LoVo (cell line): ENCODE data around the gene LLCFC1.

Experiments used
- DNase-seq: peaks from one replicate; pipeline ENCODE4 v3.0.0-alpha.2; 2016; ENCODE audit warnings: low spot score

LLCFC1 gene

DNA sequence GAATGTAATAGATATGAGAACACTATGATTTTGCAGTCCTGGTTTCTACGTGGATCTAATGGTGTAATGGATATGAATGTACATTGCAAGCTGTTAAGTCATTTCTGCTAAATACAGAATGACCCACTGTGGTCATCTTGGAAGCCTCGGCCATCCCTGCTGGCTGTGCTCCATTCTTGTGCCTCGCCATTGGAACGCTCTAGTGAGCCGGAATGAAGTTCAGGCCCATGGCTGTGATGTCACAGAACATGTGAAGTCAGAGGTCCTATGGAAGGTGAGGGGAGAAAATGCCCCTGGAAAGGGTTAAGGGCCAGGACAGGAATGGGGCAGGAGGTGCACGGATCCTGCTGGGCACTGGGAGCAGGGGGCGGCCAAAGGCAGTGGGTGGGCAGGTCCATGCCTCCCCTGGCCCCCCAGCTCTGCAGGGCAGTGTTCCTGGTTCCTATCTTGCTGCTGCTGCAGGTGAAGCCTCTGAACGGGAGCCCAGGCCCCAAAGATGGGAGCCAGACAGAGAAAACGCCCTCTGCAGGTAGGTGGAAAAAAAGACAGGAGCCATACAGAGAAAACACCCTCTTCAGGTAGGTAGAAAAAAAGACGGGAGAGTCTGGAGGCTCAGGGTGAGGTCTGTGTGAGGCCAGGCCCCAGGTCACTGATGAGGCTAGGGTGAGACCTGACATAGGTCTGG, at the start of gene LLCFC1:
LLCFC1 (plus strand) TSS at position 259 of the 685 bp plus-strand sequence; CDS start at position 397, 138 bp downstream.
- no peak for DNase-seq

DNA sequence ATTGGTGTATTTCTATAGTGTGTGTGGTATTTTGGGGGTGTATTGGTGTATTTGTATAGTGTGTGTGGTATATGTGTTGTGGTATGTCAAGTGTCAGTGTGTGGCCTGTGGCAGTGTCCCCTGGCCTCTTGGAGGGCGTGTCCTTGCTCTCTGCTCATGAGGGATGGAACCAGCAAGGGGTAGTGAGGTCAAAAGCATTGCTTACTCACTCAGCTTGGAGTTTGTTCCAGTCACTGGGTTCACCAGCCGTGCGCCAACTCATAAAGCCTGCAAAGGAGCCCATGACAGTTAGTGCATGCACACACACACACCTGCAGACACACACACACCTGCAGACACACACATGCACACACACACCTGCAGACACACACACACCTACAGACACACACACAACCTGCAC, 49.5 kb upstream of the LLCFC1 start:
- DNase-seq, result no peak

DNA sequence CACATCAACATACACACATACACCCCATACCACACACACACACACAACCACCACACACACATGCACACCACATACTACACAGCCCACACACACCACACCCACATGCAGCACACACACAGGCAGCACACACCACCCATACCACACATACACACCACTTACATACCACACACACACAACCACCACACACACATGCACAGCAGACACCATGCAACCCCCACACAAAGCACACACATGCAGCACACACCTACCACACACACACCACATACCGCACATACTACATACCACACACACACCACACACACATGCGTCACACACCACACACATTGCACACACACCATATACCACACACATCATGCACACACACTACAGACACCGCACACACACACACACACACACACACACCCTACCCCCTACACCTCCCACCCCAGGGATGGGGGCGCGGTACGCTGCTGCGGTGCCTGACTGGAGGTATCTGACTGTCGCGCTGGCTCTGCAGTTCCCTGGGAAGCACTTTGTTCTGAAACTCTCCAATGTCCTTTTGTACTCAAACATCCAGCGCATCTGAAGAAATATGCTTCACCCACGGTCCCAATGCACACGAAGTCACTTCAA, 48.3 kb upstream of the LLCFC1 start:
- DNase-seq, result no peak

DNA sequence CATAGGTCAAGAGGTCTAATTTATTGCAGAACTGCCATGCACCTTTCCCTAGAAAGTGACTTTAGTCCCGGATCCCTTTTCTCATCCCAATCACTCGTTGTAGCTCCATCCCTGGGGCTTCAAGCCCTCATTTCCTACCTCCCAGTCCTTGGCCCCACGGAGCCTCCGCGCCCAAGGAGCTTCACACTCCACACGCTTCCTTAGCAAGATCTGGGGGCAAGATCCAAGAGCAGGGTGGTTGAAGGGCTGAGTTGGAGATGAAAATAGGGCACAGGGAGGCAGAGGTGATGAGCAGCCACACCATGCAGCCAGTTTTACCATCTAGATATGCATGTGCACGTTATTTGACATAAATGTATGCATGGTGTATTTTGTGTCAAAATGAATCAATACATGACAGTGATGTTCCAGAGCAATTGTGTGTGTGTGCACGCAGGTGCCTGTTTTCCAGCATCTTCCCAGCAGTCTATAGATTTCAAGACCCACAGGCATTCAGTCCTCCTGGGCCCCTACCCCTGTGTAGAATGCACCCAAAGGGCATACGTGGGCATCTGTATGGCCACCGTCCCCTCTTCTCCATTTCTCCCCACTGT, 47.7 kb upstream of the LLCFC1 start:
- no peak for DNase-seq

DNA sequence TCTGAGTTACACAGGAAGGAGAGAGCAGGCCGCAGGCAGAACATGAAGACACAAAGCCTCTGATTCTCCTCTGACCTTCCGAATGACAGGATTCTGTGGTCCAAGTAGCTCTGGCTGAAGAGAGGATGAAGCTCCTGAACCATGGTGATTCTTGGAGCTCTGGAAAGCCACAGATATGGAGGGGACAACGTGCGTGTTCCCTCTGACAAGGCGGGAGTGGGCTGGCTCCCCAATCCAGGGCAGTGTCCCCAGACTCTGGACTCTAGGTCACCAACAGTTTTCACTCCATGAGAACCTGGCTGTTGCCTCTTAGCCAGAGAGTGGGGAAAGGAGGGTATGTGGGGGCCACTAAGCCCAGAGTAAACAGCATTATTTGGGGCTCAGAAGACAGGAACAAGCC, 46.3 kb upstream of the LLCFC1 start:
- no peak for DNase-seq

DNA sequence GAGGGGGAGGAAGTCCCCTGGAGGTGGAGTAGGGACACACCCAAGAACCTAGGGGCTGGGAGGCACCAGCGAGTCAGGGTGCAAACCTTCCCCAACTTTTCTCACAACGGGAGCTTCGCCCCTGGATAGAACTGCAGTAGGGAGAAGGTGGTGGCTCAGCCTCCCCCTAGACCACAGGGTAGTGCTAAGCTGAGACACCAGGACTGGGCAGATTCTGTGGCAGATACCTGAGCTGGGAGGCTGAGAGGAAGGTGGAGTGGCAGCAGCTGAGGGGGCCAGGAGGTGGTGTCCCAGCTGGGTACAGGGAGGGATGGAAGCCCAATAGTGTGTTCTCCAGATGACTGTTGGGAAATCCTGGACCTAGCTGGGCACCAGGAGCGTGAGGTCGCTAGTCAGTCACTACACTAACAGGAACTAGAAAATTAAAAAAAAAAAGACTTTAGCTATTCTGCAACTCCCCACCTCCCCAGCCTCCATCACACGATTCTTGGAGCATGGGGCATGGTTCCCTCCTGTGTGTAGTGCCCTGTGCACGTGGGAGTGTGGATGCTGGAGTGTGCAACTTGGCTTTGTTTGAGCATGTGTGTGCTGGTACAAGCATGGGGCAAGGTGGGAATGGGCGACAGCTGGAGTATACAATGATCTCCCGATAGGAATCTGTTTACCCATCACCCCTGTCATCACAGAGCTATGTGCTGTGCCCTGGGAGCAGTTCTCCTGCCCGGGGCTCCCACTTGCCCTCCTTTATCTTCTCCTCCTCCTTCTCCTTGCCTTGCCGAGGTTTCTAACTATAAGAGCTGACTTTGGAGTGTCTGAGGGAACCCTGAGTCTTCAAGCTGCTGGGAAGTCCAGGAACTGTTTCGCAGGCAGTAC, 44.9 kb upstream of the LLCFC1 start:
- no peak for DNase-seq

DNA sequence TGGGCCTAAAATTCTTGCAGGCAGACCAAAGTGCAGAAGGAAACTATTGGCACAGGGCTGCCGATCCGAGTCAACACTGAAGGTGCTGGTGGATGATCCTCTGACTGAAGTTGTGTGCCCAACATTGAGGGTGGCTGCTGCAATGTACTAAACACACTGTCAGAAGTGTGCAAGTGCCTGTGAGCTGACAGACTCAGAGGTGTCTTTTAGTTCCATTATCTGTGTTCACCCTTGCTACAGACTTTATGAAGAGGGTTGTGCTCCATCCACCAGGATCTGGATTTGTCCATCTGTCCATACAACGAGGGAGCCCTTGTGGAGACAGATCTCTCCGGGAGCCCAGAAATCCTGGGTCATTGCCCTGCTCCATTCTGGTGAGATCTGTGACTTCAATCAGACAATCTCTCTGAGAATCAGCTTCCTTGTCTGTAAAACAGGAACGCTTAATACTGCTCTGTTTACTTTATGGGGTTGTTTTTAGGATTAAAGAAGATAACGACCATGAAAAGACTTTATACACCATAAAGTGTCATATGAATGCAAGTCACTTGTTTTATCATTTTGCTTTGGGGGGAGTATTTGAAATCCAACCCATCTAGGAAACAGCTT, 44.2 kb upstream of the LLCFC1 start:
- DNase-seq, result no peak

DNA sequence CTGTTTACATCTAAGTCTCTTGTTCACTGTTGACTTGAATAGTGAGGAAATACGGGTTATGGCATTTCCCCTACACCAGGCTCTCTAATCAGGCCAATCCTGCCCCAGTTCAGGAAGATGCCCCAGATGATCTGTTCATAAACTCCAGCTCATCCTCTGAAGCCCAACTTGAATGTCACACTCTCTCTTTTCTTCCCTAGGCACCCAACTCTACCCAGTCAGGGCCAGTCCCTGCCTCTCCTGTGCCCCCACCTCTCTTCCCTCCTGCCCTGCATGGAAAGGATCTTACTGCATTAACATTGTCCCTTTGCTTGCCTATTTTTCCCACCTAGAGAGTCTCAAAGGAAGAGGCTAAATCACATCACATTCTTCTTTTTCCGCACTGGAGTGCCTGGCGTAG, 43.1 kb upstream of the LLCFC1 start:
- DNase-seq, result no peak

DNA sequence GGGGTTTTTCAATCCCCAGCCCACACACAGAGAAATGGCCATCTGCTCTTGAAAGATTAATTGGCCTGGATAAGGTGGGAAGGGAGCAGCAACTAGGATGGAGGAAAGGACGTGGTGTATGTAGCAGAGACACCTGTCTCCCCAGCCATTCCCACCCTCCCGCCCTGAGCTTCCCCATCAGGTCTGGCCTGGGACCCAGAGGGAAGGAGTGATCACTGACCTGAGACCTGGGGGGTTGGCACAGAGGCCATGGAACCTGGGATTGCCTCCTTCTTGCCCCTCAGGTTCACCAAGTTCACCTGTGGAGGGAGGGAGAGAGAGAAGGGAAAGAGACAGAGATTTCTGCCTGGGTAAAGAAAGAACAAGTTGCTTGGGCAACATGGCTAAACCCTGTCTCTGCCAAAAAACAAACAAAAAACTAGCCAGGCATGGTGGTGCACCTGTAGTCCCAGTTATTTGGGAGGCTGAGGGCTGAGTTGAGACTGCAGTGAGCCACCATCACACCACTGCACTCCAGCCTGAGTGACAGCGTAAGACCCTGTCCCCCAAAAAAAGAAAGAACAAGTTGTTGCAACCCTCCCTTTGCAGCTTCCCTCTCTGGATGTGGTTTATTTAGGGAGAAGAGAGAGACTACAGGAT, 42.4 kb upstream of the LLCFC1 start:
- no peak for DNase-seq

DNA sequence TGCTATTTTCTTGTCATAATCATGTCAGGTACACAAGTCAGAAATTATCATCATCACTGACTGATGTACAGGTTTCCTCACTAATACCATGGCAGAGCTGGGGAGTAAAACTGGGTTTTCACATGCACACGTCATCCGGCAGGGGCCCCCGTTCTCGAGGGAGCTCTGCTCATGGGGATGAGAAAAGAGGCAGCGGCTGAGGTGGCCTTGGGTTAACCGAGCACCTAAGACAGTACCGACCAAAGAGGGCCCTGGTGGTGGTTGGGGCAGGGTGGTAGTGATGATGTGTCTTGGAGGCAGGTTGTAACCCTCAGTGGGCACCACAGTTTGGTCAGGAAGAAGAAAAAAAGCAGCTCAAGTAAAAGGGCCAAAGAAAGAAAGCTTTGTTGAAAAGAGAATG, 41.6 kb upstream of the LLCFC1 start:
- no peak for DNase-seq

DNA sequence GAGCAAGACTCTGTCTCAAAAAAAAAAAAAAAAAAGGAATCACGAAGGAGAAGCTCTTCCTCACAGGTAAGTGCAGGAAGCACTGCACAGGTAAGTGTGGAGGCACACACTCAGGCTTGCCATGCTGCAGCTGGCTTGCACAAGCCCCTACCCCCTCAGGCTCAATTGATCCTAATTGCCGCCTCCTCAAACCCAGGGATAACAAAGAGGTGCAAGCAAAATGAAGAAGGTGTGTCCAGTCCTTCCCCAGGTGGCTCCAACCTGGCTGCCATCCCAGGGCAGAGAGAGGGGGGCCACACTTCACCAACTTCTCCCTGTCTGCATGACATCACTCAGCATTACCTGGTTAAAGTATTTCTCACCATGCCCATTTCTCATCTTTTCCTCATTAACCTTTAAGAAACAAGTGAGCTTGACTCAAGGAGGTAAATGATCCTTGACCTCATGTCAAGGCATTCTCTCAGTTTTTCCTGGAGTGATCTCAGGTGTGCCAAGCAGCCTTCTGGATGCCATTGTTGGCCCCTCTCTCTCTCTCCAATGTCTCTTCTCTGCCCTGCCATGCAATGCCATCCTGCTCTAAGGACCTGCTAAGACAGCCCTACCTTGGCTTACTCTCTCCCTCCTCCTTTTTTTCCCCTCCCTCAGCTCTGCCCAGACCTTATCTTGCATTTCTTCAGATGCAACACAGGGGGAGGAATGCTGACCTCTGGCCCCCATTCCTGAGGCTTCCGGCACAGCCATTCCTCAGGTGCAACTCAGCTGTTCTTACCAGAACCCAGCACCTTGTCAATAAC, 40.7 kb upstream of the LLCFC1 start:
- DNase-seq, result no peak

DNA sequence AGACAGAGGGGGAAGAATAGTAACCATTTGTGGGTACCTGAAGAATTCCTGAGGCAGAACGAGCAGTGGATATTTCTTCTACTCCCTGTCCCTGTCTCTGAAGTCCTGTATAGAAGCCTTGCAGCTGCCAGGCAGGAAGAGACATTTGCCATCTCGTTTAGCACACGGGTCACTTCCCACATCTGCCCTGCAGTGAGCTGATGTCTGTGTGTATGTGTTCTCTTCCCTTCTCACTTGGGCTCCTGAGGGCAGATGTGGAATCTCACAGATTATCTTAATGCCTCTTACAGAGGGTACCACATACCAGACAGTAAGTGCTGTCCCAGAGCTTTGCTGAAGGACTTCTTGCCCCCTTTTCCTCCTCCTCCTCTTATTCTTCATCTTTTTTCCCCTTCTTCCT, 39.6 kb upstream of the LLCFC1 start:
- no peak for DNase-seq

DNA sequence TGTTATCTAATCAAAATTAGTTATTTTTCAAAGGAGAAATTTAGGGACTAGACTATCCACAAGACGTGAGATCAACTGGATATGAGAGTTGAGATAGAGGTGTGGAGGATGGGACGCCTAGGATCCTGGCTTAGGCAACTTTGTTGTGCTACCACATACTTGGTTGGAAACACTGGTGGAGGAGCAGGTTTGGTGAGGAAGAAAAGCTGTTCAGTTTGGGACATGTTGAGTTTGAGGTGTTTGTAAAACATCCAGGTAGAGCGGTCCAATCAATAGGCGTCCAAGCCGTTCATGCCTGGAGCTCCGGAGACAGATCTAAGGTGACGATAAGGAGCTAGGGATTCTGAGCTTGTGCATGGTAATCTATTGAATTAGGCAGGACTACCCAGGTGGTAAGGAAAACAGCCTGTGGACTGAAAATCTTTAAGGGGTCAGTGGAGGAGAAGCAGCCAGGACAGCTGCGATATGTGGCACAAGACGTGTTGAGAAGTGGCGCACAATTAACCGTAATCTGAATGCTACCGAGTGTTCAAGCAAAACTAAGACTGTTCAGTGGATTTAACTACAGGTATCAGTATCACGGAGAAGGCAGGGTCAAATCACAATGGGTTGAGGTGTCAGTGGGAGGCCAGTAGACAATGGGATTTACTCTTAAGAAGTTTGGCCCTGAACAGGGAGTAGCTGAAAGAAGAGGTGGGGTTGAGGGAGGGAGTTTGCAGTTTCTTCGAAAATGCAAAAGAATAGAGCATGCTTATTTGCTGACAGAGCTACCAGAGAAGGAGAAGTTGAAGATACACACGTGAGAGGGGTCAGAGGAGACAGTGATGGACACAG, 37.6 kb upstream of the LLCFC1 start:
- DNase-seq, result no peak

DNA sequence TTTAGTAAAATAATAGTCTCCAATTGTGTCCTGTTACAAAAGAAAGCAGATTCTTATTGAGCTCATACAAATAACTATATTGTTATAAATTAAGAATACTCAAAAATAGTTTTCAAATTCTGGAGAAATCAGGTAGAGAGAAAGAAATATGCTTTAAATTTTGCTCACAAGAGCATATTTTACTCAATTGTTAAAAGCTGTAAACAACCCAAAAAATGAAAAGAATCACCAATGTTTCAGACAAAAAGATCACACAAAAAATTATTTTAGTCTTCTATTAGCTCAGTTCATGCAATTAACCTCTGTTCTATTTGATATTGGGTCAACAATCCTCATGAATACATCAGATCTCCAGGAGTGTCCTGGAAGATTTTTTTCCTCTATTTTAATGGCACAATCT, 35.2 kb upstream of the LLCFC1 start:
- DNase-seq, result no peak

DNA sequence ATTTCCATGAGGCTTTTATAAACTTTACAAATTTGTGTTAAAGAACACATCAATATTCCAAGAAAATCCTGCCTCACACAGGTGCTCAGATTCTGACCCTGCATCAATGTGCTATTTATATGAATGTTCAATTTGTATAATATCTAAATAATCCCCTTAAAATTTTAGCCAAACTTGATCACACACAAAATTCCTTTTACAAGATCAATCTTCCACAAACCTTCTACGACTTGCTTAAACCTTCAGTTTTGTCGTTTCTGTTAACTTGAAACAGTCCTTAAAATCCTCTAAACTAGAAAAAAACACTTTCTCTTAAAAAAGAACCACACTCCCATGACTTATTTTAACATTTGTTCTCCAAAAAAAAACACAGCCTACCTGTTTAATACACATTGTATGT, 33.5 kb upstream of the LLCFC1 start:
- no peak for DNase-seq

DNA sequence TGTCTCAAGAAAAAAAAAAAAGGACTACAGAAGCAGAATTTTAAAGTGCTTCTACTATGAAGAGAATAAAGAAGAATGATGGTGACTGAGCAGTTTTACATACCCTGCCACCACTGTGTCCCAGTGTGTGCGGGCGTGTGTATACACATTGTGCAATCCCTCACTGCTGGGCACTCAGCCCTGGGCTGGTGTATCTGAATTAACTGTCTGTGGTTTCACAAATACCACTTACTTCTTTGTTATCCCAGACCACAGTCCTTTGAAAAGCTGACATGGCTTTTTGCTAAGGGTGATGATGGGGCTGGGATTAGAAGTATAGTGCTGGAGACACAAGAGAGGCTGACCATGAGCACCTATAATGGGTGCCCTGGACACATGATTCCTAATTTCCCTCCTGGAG, 32.6 kb upstream of the LLCFC1 start:
- DNase-seq, result no peak

DNA sequence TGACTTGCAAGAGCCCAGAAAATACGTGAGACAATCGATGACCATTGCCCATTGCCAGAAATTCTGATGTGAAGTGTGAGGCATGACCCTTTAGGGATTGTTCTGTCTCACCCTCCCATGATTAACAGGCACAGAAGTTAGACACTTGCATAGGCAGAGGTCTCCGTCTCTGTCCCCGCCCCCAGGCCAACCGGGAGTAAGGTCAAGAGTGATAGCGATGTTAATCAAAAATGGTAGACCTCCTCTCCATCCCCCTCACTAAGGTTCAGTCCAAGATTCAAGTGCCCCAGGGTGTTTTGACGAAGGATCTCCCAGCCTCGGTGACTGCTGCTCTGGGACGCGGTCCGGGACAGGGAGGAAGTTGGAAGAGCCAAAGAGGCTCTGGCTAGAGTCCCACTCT, 31.0 kb upstream of the LLCFC1 start:
- DNase-seq, result no peak

DNA sequence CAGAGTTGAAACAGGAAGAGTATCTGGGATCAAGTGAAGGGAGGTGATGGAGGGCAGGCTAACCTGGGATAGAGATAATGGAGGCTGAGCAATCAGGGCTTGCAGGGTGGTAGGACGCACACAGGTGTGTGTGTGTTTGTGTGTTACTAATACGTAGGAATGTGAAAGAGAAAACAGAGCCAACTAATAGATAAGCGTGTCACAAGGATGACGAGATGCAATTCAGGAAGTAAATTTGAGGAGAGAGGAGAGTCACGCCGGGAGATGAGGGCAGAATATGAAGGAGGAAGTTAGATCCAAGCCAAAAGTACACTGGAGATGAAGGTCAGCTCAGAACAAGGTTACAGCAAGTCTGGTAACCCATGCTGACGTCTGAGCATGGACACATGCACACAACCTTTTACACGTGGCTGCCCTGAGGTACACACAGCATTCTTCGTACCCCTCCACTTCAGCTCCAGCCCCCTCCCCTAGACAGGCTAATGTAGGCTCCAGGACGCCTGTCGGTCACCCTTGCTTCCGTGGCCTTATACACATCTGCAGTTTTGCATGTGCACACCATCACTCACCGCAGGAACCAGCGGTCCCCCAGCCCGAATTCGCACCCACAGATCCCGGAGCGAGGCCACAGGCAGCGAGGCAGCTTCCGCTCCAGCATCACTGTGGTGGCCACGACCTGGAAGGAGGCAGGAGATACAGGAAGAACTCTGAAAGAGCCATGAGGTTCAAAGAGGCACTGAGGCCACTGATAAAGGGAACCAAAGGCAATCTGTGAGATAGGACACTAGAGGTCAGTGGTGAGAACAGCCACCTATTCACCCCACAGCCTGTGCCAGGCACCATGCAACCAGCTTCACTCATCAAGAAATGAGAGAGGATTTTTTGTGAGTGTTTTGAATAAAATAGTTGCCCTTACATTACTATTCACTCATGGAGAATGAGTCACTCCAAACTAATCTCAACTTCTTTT, 30.1 kb upstream of the LLCFC1 start:
- peak; percentile 61 for DNase-seq

DNA sequence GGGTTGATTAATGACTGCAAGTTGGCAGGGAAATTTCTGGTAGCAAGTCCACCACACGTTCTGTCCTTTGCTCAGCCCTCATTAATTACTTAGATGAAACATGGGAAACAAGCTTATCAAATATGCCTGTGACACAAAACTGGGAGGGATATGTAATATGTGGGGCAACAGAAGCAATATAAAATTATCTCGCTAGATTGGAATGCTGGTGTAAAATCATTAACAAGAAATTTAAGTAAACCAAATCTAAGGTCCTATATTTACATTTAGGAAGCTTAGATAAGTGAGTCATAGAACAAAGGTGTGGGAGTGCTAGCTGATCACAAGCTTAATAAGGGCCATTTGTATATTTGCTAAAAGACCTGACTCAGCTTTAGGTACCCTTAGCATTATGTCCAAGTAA, 29.3 kb upstream of the LLCFC1 start:
- peak; percentile 56 for DNase-seq
